Tibial nerve (tissue), 4 donors: Measurements from ENCODE around the gene UCN3.
"Not testable (repeated sequence)": the region's sequence is repeated elsewhere in the genome, so short reads cannot be mapped to it uniquely, and the experiment has no call there.

Experiments used
- CTCF ChIP-seq, 5 experiments: fragments of 200-600 bp in 3 of 5; fragments of 450-650 bp in 2 of 5; sonication (generic) in 3 of 5; IDR thresholded peaks; one replicate each; pipeline ENCODE4 v1.5.1; 2016 to 2019; ENCODE audit warnings: antibody characterized with exemption in 5 of 5, mild to moderate bottlenecking in 3 of 5, moderate library complexity in 2 of 5
- EP300 ChIP-seq, 2 donors: sonication (generic); formaldehyde crosslinking; IDR thresholded peaks; one replicate each; pipeline ENCODE4 v1.6.1; 2017; ENCODE audit warnings: antibody characterized with exemption in 2 of 2, mild to moderate bottlenecking in 1 of 2

- TF ChIP-seq CTCF, EP300 (IDR thresholded peaks at IDR 0.05): not testable (repeated sequence)
Observed at GRCh38 chr10:5379202-5379601, 14.4 kb downstream of the UCN3 start.
